HG02678 (cell line): ENCODE measurements around the gene HTRA2.

Experiments used
- ATAC-seq: cut with Tn5 transposase; IDR thresholded peaks from one replicate; pipeline ENCODE4 v1.9.1; 2021; ENCODE audit warnings: mild to moderate bottlenecking, moderate library complexity; ENCODE audit not compliant: unreplicated experiment

The HTRA2 gene

DNA sequence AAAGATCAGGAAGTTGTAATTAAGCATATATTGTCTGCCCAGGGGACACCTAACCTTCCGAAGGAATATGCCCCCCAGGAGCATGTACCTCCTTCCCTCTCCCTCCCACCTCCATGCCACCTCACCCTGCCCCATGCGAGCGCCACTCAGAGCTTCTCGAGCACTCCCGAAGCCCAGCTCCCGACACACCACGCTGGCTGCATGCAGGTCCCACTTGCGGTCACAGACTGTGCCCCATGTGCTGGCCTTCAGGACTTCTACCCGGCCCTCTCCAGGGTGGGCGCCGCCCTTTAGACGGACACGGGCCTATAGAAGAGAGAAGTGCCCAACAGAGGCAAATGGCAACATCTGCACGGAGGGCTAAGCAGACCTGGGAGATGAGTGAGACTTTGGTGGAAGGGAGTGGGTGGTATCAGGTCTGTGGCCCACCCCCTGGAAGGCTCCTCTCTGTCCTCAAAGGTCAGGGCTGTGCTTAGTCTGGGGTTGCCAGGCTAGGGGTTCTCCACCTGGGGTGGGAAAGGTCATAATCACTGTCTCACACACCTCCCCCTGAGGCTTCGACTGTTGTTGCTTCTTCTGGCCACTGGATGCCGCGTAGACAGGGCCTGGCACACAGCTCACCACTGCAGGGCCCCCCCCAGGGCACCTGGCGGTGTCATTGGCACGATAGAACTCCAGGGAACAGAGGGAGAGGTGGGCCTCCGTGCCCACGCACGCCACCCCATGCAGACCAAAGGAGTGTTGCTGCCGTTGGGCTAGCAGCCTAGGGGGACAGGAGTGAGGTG, 6.6 kb downstream of the HTRA2 start:
- no peak for ATAC-seq

DNA sequence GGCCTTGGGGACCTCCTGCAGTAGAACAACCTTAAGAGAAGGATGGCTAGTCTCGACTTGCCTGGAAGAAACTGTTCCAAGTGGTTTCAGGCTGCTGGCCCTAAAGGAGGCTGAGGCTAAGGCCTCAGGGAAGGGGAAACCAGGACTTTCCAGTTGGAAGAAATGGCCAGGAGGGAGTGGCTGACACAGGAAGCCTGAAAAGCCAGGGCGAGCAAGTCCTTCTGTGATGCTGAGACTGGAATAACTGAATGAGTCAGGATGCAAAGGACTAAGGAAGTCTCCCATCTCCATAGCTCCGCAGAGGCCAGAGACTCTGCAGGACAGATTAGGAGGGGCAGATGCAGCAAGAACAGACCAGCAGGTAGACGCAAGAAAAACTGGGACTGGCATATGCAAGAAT, 7.4 kb downstream of the HTRA2 start:
- ATAC-seq = no peak

DNA sequence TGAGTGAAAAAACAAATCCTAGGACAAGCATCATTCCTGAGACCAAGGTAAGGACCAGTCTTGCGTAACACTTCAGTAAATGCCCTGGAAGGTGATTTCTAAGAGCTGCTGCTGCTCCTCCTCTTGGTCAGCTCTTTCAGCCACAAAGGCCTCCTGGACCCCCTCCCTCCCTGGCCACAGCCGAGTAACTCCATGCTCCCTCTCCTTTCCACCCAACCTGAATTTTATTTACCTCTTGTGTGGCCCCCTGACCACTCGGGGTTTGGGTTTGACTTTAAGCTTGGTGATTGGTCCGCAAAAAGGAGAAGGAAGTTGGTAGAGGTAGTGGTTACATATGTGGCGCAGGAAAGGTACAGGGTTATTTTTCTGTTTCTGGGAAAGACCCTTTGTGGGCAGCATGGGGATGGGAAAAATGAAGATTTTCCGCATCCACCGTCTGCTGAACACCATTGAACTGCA, 9.2 kb downstream of the HTRA2 start:
- no peak for ATAC-seq

DNA sequence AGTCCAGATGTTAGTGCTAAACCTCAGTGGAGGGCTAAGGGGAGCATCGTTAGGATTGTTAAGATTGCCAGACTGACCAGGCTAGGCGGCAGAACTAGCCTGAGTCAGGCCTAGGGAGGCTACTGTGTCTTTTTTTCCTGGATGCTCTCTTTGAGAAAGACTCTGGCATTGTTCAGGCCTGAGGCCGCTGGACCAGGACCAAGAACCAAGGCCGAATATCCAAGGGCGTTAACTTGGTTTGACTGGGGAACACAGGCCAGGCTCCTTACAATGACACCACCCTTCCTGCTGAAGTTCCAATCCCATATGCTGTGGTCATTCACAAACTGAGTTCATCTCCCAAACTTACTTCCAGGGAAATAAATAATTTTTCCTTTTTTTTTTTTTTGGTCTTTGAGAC, 10.6 kb downstream of the HTRA2 start:
- ATAC-seq = no peak

DNA sequence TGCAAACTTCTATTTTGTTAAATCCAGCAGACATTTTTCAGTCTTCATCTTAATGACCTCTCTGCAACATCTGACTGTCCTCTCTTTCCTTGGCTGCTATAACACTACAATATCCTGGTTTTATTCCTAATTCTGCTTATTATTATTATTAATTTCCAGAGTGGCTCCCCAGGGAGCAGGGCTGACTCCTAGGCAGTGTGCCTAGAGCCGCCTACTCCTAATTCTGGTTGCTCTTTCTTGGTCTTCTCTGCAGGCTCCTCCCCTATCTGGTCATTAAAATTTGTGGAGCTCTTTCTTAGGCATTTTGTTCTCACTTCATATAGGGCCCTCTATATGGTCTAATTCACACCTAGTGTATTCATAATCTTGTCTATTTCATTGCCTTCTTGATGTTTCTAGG, 13.2 kb downstream of the HTRA2 start:
- ATAC-seq = no peak

DNA sequence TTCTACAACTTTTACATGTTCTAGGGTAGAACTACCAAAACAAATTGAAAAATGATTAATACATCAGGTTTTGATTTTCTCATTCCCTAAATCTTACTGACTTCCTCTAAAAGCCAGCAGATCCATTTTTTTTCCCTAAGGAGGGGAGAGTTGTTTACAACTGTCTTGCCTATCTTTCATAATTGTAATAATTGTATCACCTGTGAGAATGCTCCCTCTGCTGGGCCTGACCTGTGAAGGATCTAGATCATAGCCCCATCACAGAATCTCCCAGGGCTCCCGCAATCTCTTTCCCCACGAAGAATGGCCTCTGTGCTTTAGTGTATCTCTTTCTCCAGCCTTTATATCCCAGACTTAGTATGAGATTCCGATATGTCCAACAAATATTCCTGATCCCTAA, 14.9 kb downstream of the HTRA2 start:
- ATAC-seq = no peak

DNA sequence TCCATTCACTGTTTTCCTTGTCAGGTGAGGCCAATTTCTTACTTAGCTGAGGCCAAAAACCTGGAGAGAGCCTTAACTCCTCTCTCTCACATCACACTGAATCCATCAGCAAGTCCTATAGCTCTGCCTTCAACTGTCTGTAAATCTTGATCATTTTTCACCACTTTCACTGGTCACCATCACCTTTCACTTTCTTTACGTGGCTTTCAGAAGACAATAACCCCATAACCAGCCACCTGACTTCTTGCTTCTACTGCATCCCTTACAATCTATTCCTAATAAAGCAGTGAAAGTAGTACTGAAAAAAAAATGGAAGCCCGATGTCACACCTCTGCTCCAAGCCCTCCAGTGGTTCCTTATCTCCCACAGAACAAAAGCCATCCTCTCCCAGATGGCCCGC, 16.3 kb downstream of the HTRA2 start:
- ATAC-seq = no peak

DNA sequence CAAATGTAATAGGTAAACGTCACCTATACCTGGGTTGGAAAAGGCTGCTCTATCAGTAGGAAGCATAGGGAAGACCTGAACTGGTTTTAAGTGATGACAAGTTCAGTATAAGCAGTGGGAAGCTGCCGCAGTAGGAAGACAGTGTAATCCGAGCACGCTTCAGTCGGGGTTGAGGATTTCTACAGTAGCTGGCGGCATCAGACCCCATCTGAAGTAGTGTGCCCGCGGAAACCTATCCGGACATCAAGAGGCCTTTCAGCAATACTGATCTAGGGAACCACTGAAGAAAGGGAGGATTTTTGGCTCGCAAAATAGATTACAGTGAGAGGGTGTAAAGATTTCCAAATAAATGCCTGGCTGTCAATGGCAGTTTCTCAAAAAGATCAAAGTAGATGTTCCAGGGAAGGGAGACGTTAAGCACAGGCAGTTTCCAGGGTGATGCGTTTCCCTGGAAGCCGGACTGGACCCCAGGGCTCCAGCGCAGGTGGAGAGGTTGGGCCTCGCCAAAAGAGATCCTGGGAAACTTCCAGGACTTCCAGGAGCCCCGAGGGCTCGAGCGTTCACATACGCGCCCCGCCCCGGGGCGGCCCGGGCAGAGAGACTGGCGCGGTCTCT, 18.7 kb downstream of the HTRA2 start:
- no peak for ATAC-seq

DNA sequence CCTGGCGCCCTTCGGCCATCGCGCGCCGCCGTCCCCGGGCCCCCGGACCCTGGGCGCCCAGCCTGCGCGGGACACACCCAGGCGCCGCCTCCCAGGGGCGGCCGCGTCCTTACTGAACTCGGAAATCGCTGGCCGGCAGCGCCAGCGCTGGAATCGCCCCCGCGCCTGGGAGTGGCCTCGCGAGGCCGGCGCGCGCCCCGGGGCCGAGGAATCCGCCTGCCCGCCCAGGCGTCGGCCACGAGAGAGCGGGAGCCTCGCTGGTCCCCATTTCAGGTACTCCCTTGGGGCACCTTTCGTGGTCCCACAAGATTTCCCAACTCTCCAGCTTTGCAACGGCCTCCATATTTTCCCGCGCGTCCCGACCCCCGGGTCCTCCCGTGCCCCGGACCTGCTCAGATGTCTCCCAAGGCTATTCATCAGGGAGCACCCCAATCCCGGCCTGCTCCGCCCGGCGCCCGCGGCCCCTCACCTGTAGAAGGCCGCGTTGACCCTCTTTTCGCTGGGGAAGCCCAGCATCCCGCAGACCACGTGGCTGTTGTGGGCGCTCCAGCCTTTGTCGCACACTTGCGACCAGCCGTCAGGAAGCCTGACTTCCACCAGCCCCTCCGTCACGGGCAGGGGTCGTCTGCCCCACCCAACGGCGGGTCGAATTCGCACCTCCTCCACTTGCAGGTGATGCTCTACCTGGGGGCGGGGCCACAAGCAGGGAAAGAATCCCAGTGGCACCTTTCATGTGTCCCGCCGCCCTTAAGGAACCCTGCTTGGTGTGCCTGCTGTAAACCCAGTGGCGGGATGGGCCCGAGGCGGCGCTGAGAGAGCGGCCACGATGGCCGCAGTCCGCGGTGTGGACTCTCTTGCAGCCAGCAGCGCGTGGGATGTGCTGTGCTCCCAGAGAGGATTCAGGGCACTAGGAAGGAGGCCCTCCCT, 19.4 kb downstream of the HTRA2 start:
- ATAC-seq = no peak

DNA sequence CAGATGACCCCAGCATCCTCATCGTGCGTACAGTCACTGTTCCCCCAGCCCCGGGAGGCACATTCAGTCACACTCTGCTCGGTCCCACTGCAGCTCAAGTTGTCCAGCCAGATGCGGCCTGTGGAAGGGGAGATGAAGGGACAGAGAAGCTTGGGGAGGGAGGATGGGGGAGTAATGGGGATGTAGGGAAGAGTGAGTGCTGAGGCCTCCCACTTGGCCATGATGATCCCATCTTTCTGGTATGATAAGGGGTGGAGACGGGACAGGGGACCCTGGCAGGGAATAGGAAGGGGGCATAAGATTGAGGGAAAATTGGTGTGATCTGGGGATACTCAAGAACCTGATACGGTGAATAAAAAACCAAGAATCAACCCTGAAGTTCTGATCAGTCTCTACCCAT, 20.5 kb downstream of the HTRA2 start:
- no peak for ATAC-seq

DNA sequence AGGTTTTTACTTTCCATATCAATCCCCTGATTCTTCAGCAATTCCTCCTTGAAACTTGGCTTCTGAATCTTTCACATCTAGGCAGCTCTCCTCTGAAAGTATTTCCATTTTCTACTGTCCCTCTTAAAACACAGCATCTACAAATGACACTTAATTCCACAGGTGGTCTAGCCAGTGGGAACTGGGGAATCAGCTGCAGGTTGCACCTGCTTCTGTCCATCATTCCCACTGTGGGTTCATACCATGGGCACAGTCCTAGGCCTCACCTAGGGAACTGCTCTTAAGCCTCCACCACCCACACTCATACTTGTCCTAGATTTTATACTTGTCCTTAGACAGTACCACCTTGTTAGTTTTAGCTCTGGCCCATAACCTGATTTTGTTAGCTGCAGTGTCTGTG, 21.8 kb downstream of the HTRA2 start:
- no peak for ATAC-seq

DNA sequence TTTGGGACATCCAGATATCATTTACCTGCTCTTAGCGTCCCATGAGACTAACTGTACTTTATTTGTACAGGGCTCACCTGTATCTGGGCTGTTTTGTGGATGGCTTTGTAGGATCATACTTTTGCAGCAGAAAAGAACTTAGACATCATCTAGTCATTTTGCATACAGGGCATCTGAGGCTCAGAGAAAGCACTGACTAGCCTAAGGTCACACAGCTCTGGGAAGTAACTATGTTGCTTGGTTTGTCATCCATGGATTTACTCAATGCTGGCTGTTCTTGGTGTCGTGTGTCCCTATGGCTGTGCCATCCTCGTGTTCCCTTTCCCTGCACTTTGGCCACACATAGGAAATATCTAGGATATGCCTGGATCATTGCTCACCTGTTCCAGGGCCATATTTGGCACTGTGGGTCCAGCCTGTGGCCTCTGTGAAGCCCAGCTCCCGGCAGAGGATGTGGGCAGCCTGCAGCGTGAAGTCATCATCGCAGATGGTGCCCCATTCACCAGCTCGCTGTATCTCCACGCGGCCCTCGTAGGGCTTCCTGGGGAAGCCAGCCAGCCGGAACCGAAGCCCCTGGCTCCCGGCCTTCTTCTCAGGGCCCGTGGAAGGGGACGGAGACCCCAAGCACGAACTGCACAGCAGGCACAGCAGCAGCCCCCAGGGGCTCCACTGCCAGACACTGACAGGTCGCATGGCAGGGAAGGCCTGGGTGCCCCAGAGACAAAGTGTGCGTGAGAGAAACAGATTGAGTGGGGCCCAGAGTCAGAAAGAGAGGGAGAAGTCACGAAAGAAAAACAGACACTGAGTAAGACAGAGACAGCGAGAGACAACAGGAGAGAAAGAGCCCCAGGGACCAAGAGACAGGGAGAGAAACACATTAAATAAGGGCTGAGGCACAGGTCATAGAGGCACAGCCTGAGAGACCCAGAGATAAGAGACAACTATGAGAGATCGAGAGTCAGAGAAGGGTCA, 22.5 kb downstream of the HTRA2 start:
- ATAC-seq = no peak

DNA sequence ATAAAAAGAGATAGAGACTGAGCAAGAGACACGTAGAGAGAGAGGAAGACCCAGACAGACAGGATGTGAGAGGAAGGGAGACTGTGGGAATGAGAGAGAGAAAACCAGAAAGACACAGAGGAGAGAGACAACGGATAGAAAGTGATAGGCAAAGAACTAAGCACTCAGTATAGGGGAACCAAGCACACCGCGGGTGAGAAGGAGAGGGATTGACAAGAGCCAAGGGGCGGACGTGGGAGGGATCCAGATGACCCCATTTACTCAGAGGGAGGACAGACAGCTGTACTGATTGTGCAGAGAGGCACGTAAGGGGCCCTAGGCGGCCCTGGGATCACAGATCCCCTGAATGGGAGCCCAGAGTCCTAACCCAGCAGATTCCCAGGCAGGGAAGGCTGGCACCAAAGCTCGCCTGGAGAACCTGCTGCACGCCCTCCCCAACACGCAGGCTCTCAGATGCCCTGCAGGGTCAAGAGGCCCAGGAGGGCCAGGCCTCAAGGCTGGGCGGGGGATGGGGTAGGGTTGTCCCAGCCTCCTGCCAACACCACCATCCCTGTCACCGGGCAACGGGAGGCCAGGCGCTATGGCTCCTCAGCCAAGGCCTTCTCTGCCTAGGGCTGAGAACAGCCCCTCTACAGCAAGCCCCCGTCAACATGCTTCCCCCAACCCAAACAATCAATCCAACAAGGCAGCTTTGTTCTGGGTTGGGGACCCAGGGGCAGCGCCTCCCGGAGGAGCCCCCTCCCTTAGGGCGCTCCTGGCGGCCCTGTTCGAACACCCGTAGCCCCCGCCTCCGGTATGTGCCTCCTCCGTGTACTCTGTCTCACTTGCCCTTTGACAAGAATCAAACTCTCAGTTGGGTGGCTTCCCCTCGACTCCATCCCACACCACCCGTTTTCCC, 23.4 kb downstream of the HTRA2 start:
- ATAC-seq = no peak

DNA sequence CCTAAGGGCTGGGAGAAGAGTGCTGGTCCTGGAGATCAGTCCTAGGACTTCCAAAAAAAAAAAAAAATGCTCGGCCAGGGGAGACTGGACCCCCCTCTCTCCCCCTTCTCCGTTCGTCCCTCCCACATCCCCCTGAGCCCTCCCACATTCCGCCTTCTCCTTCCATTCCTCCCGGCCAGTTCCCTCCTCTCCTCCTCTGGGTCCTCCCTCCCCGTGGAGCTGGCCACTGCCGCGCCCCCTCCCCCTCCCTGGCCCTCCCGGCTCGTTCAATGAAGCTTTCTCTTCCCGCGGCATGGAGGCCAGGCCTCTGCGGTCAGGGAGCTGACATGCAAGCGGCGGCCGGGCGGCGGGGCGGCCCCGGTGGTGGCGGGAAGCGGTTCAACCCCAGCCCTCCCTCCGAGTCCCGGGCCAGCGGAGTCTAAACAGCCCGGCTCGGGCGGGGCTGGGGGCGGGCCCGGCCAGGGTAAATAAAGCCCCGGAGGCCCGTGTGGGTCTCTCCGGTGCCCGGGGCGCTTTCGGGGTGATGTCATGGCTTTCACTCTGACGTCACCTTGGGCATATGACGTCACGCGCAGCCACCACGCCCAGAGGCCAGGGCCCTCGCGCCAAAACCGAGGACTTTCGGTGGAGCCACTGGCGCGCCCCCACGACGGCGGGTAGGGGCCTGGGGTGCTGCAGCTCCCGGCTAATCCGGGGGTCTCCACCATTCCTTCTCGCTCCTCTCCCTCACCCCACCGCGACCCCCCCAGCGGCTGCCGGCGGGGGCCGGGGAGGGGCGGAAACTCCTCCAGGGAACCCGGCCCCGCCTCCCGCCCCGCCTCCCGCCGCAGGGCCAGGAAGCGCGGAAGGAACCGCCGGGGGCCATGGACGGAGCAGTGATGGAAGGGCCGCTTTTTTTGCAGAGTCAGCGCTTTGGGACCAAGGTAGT, 24.4 kb downstream of the HTRA2 start, which contains the start of the genes DOK1 and LOXL3:
Gene DOK1, plus strand, starts transcription at position 829 of the 928 bp plus-strand sequence. Its CDS starts 35 bp downstream, at position 864.
Gene LOXL3, minus strand, starts transcription at position 51 of the 928 bp plus-strand sequence. CDS start 1,308 bp downstream, outside the sequence.
- ATAC-seq = peak; percentile 66

DNA sequence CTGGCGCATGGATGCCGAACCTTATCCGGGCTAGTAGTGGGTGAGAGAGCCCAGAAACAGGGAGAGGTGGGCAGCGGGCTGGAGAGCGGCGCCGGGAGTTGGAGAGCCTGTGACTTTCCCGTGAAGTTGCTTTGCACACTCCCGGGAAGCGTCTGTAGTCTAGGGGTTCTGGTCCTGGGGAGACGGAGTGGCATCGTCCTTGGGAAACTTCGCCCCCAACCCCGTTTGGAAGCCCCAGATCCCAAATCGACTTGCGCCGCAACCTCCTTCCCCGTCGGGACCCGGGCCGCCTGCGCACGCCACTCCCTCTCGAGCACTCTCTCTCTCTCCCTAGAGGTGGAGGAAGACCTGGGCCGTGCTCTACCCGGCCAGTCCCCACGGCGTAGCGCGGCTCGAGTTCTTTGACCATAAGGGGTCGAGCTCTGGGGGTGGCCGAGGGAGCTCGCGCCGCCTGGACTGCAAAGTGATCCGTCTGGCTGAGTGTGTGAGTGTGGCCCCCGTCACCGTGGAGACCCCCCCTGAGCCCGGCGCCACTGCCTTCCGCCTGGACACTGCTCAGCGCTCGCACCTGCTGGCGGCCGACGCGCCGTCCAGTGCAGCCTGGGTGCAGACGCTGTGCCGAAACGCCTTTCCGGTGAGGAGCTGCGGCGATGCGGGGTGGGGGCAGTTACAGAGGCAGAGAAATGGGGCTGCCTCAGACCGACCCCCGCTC, 25.2 kb downstream of the HTRA2 start:
- peak; percentile 59 for ATAC-seq

DNA sequence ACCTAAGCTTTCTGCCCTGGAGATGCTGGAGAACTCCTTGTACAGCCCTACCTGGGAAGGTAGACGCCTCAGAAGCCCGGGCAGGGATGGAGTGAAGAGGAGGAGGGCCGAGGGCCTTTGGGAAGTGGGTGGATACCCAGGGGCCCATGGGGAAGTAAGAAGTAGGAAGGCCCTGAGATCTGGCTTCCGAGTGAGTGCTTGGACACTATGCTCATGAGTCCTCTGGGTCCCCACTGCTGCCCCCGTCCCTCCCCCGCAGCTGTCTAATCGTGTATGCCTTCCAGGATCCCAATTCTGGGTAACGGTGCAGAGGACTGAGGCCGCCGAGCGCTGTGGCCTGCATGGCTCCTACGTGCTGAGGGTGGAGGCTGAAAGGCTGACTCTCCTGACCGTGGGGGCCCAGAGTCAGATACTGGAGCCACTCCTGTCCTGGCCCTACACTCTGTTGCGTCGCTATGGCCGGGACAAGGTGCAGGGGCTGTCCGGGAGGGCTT, 25.9 kb downstream of the HTRA2 start:
- no peak for ATAC-seq

DNA sequence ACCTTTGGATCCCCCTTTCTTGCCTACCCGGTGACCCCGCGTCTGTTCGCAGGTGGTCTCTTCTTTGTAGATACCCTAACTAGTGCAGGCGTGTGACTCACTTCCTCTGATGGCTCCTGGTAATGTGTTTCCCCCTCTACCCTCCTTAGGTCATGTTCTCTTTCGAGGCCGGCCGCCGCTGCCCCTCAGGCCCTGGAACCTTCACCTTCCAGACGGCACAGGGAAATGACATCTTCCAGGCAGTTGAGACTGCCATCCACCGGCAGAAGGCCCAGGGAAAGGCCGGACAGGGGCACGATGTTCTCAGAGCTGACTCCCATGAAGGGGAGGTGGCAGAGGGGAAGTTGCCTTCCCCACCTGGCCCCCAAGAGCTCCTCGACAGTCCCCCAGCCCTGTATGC, 26.4 kb downstream of the HTRA2 start:
- no peak for ATAC-seq
